Cardiac muscle cell (in vitro differentiated cells and primary cell): Measurements from ENCODE around the gene CORO2A. TPM values are rescaled to one million over a fixed set of nuclear protein-coding genes. Genes with fewer than 3 reads are reported as not detected.
"Not testable (repeated sequence)": the region's sequence is repeated elsewhere in the genome, so short reads cannot be mapped to it uniquely, and the experiment has no call there.

Source experiments
- DNase-seq, 2 donors: peaks; one replicate each; pipeline versions ENCODE4 v3.0.0 to v3.0.0-alpha.2; 2010 to 2017; ENCODE audit warnings: low read depth in 1 of 2, low spot score in 1 of 2
- H3K27ac ChIP-seq: fragments of 200-600 bp; sonication (generic); 2 replicates; pipeline ENCODE4 v1.5.1; 2016
- H3K27me3 ChIP-seq: fragments of 200-600 bp; sonication (generic); 2 replicates; pipeline ENCODE4 v1.6.0; 2016; ENCODE audit warnings: control low read depth
- H3K36me3 ChIP-seq: fragments of 200-600 bp; sonication (generic); 2 replicates; pipeline ENCODE4 v1.5.1; 2016; ENCODE audit warnings: control low read depth
- H3K4me1 ChIP-seq: fragments of 200-600 bp; sonication (generic); 2 replicates; pipeline ENCODE4 v1.8.1; 2017; ENCODE audit warnings: low read depth, mild to moderate bottlenecking, mixed run types
- H3K4me3 ChIP-seq: fragments of 200-600 bp; sonication (generic); 2 replicates; pipeline ENCODE4 v1.5.1; 2016; ENCODE audit warnings: mild to moderate bottlenecking
- H3K9me3 ChIP-seq: fragments of 200-600 bp; sonication (generic); 2 replicates; pipeline ENCODE4 v1.5.1; 2017; ENCODE audit warnings: low read depth, mild to moderate bottlenecking, control low read depth
- polyA plus RNA-seq: library from polyadenylated mRNA; unstranded; fragments of >200 nt; fragmentation: Nextera tagmentation; extraction: Ambion mirVana; gene quantifications from 2 replicates; pipeline ENCODE4 v1.2.1, GENCODE V29; 2016
- total RNA-seq: library from RNA; depleted of rRNA; stranded (reverse); fragments of >200 nt; gene quantifications from 2 replicates; pipeline ENCODE4 v1.2.3, GENCODE V29; 2016
- TF ChIP-seq, protein P1 (sequence below): IDR thresholded peaks from 2 replicates; pipeline ENCODE4 v1.5.1; 2012; ENCODE audit warnings: low read depth, mild to moderate bottlenecking, low read length

The CORO2A gene
- total and polyA plus RNA-seq, 2 experiments from 2014 or later: 1.1 to 2.4 TPM

DNA sequence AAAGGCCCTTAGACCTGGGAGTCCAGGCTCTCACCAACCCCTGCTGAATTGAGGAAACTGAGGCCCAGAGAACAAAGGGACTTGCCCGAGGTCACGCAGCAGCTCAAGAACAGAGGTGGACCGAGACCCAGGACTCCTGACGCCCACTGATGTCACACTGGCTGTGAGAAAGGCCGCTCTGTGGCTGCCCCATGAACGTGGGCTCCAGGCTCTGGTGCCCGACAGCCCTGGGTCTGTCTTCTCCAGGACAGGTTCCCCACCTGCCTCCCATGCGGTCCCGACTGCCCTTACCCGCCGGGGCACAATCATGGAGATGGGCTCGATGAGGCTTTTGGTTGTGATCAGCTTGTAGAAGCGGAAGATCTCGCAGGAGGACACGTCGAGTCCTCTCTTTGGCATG is 64.1 kb downstream of the CORO2A start:
- Histone ChIP-seq H3K4me1 (no peaks in the 10 kb centered on the region), H3K4me3 (no peak overlapping the region), H3K27ac (no peak overlapping the region), H3K36me3 (no peaks in the 10 kb centered on the region), H3K27me3 (no peaks in the 10 kb centered on the region), H3K9me3 (no peaks in the 10 kb centered on the region)
- TF ChIP-seq, protein P1, sequence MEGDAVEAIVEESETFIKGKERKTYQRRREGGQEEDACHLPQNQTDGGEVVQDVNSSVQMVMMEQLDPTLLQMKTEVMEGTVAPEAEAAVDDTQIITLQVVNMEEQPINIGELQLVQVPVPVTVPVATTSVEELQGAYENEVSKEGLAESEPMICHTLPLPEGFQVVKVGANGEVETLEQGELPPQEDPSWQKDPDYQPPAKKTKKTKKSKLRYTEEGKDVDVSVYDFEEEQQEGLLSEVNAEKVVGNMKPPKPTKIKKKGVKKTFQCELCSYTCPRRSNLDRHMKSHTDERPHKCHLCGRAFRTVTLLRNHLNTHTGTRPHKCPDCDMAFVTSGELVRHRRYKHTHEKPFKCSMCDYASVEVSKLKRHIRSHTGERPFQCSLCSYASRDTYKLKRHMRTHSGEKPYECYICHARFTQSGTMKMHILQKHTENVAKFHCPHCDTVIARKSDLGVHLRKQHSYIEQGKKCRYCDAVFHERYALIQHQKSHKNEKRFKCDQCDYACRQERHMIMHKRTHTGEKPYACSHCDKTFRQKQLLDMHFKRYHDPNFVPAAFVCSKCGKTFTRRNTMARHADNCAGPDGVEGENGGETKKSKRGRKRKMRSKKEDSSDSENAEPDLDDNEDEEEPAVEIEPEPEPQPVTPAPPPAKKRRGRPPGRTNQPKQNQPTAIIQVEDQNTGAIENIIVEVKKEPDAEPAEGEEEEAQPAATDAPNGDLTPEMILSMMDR: no peak
- no peak for DNase-seq

DNA sequence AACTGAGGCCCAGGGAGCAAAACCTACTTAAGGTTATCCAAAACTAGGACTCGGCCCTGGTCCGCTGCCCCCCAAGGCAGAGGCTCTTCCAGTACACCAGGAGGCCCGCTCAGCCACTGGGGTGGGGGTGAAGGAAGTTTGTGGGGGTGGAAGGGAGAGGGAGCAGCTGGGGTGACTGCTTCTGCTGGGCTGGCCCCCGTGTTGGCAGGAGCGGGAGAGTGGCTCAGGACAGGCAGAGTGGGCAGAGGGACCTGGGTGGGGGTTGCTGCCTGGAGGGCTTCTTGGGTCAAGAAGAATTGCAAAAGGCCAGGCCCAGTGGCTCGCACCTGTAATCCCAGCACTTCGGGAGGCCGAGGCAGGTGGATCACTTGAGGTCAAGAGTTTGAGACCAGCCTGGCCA is 65.2 kb downstream of the CORO2A start:
- Histone ChIP-seq H3K27ac (no peak overlapping the region), H3K36me3 (no peaks in the 10 kb centered on the region), H3K27me3 (no peaks in the 10 kb centered on the region), H3K9me3 (no peaks in the 10 kb centered on the region), H3K4me1 (no peaks in the 10 kb centered on the region), H3K4me3 (no peak overlapping the region)
- TF ChIP-seq, protein P1: no peak
- no peak for DNase-seq

DNA sequence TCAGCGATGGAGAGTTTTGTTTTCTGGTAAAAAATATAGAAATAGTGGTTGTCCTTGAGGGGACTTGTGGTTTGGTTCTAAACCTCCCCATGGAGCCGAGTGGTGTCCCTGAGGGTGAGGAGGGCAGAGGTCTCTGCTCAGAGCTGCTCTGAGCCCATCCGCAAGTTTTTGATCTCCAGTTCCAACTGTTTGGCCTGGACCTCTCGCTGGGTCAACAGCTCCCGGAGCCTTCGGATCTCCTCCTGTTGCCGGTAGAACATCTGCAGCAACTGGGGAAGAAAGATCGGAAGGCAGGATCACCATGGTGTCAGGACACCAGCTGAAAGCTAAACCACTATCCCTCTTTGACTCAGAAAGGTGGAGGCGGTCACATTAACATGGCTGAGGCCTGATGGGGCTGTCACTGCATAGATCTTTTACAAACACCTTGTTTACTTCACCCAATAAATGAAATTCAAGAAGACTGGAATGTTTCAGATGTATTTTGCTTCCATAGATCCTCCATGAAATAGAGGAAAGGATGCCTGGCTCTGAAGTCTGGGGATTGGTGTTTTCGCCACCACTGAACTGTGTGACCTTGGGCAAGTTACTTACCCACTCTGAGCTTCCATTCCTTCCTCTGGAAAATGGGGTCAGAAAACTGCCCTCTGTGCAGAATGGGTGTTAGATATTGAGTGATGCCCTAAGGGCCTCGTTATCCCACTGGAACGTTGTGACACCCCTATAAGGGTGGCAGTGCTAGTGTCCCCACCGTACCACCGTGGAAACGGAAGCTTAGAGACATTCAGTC is 67.6 kb downstream of the CORO2A start:
- Histone ChIP-seq H3K27me3 (no peaks in the 10 kb centered on the region), H3K4me1 (no peaks in the 10 kb centered on the region), H3K4me3 (no peak overlapping the region), H3K36me3 (no peaks in the 10 kb centered on the region), H3K27ac (no peak overlapping the region), H3K9me3 (no peaks in the 10 kb centered on the region)
- TF ChIP-seq, protein P1: no peak
- DNase-seq: no peak

DNA sequence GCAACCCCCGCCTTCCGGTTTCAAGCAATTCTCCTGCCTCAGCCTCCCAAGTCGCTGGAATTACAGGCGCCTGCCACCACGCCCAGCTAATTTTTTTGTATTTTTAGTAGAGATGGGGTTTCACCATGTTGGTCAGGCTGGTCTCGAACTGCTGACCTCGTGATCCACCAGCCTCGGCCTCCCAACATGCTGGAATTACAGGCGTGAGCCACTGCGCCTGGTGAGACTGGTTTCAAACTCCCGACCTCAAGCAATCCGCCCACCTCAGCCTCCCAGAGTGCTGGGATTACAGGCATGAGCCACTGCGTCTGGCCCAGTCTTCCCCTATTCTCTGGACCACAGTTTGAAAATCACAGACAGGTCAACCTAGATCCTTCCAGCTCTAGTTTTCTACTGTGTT is 68.3 kb downstream of the CORO2A start:
- not testable (repeated sequence) for H3K27me3 ChIP-seq, H3K27ac ChIP-seq, H3K4me3 ChIP-seq, H3K4me1 ChIP-seq, DNase-seq, H3K9me3 ChIP-seq, H3K36me3 ChIP-seq

DNA sequence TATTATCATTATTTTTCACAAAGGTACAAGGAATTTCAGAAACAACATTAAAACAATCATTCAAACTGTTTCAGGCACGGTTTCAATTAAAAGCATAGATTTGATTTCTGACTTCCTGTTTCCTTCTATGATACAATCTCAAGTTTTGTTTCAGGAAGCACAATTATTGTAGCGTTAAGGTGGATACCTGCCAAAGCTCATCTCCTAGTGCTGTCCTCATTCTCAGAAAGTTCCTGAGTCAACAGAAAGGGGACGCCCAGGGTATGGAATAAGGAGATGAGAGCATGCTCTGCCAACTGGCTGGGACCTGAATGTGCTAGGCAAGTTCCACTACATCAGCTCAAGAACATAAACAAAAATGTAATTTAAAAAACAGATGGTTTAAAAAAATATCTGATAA is 71.4 kb downstream of the CORO2A start:
- no peaks in the 10 kb centered on the region for H3K4me1 ChIP-seq
- no peaks in the 10 kb centered on the region for H3K36me3 ChIP-seq
- H3K27me3 ChIP-seq: no peaks in the 10 kb centered on the region
- DNase-seq: peak in 1 of 2 donors; percentile 12
- H3K9me3 ChIP-seq: no peaks in the 10 kb centered on the region
- TF ChIP-seq, protein P1: no peak
- H3K4me3 ChIP-seq: no peak overlapping the region
- H3K27ac ChIP-seq: no peak overlapping the region

DNA sequence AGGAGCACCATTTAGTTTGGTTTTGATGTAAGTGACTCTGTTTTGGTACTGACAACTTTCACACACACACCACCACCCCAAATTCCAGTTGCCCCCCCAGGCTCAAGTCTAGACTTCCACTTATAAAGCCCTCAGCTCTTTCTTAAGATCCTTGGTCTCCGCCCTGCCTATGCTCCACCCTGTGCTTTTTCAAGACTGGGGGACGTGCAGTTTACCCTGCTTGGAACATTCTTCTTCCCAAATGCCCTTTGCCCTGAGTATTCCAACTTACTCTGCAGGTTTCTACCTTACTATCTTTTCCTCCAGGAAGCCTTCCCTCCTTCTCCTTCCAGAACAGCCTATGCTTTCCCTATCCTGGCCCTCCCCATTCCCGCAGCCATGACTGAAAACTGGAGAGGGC is 72.0 kb downstream of the CORO2A start:
- Histone ChIP-seq H3K4me3 (no peak overlapping the region), H3K9me3 (no peaks in the 10 kb centered on the region), H3K4me1 (no peaks in the 10 kb centered on the region), H3K27ac (no peak overlapping the region), H3K27me3 (no peaks in the 10 kb centered on the region), H3K36me3 (no peaks in the 10 kb centered on the region)
- DNase-seq: no peak
- TF ChIP-seq, protein P1: no peak
